HepG2 (cell line): ENCODE measurements around the gene CCDC117. TPM values are rescaled to one million over a fixed set of nuclear protein-coding genes. Genes with fewer than 3 reads are reported as not detected.

ENCODE experiments used
- IRX3 ChIP-seq: sonication (generic); formaldehyde crosslinking; IDR thresholded peaks from 2 replicates; pipeline ENCODE4 v1.8.1; 2023; ENCODE audit warnings: mild to moderate bottlenecking, low read depth, missing genetic modification reagents, borderline replicate concordance
- LCORL ChIP-seq, 2 experiments: fragments of 450-650 bp in 1 of 2; sonication (generic) in 1 of 2; formaldehyde crosslinking in 1 of 2; IDR thresholded peaks; 2 replicates each; pipeline versions ENCODE4 v1.5.0 to v1.6.1; 2017 to 2020; ENCODE audit warnings: antibody characterized with exemption in 1 of 2, missing genetic modification reagents in 1 of 2
- PPARG ChIP-seq: conservative IDR thresholded peaks from 2 replicates; pipeline ENCODE4 v1.6.1; 2016; ENCODE audit warnings: missing biosample characterization, missing genetic modification reagents
- XBP1 ChIP-seq: sonication (generic); formaldehyde crosslinking; IDR thresholded peaks from 2 replicates; pipeline ENCODE4 v1.5.0; 2020; ENCODE audit warnings: missing genetic modification reagents
- ZFP36L2 ChIP-seq: sonication (generic); formaldehyde crosslinking; IDR thresholded peaks from 2 replicates; pipeline ENCODE4 v1.4.0; 2020; ENCODE audit warnings: missing genetic modification reagents
- ZNF562 ChIP-seq: sonication (generic); formaldehyde crosslinking; IDR thresholded peaks from 2 replicates; pipeline ENCODE4 v1.8.0; 2022; ENCODE audit warnings: missing genetic modification reagents, borderline replicate concordance
- polyA plus RNA-seq, 8 experiments: library from polyadenylated mRNA; depleted of rRNA in 3 of 8; stranded (reverse) in 7 of 8; unstranded in 1 of 8; fragments of >200 nt; fragmentation: Illumina TruSeq in 4 of 8; extraction: Trizol in 4 of 8; gene quantifications; 2 replicates each; pipeline versions ENCODE4 v1.2.1 to v1.2.3, GENCODE V29; 2011 to 2016; ENCODE audit warnings: low read depth in 4 of 8, missing spikeins in 1 of 8, mixed read lengths in 1 of 8; ENCODE audit not compliant: insufficient read depth in 1 of 8
- total RNA-seq, 5 experiments: library from RNA; depleted of rRNA; stranded (reverse); fragments of >200 nt; fragmentation: Illumina TruSeq; extraction: Trizol; gene quantifications; 2 replicates each; pipeline ENCODE4 v1.2.3, GENCODE V29; 2016; ENCODE audit warnings: low read depth in 1 of 5
- TF ChIP-seq, protein P1 (sequence below): sonication (generic); formaldehyde crosslinking; IDR thresholded peaks from 2 replicates; pipeline ENCODE4 v1.4.0; 2020; ENCODE audit warnings: missing genetic modification reagents
- TF ChIP-seq, protein P2 (sequence below): sonication (generic); formaldehyde crosslinking; IDR thresholded peaks from 2 replicates; pipeline ENCODE4 v1.5.1; 2020; ENCODE audit warnings: mild to moderate bottlenecking, missing genetic modification reagents, borderline replicate concordance
- TF ChIP-seq, protein P3 (sequence below): sonication (generic); formaldehyde crosslinking; IDR thresholded peaks from 2 replicates; pipeline ENCODE4 v1.4.0; 2020; ENCODE audit warnings: mild to moderate bottlenecking, missing genetic modification reagents
- TF ChIP-seq, protein P4 (sequence below): sonication (generic); formaldehyde crosslinking; IDR thresholded peaks from 2 replicates; pipeline ENCODE4 v1.5.1; 2020; ENCODE audit warnings: mild to moderate bottlenecking, missing genetic modification reagents, borderline replicate concordance
- TF ChIP-seq, protein P5 (sequence below), 2 experiments: sonication (generic) in 1 of 2; formaldehyde crosslinking in 1 of 2; IDR thresholded peaks; 2 replicates each; pipeline versions ENCODE4 v1.4.0 to v1.6.1; 2018 to 2020; ENCODE audit warnings: missing genetic modification reagents in 2 of 2, borderline replicate concordance in 1 of 2, low read depth in 1 of 2, mild to moderate bottlenecking in 1 of 2, missing biosample characterization in 1 of 2

Gene CCDC117
- total and polyA plus RNA-seq, 2 of the 13 experiments (the other 11 are each of a cell fraction or from before 2014, with no cell fraction given), result 12.6 to 34.2 TPM

DNA sequence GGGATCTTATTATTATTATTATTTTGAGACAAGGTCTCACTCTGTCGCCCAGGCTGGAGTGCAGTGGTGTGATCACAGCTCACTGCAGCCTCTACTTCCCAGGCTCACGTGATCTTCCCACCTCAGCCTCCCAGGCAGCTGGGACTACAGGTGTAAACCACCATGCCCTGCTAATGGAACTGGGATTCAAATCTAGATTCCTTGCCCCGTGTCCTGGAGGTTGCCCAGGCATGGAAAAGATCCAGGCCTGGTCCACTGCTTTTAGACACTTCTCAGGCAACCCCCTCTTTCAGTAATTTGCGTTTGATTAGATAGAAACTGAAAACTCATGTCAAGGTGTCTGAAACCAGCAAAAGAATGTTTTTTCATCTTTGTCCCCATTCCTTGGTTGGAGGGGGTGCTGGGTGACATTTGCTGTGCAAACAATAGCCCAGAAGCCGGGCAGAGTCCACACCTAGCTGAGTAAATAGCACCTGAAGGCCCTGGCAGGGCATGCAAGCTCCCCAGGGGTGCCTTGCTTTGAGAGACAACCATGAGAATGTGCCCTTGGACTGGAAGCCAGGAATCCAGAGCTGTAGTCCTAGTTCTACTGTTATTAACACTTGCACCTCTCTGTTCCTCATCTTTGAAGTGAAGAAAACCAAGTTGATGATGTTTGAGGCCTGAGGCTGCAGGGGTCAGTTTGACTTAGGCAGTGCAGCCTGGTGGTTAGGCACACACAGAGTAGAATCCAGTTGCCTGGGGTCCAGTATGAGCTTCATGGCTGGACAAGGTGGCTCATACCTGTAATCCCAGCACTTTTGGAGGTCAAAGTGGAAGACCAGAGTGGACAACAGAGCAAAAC is 47.0 kb downstream of the CCDC117 start (continued):
- TF ChIP-seq, protein P1, sequence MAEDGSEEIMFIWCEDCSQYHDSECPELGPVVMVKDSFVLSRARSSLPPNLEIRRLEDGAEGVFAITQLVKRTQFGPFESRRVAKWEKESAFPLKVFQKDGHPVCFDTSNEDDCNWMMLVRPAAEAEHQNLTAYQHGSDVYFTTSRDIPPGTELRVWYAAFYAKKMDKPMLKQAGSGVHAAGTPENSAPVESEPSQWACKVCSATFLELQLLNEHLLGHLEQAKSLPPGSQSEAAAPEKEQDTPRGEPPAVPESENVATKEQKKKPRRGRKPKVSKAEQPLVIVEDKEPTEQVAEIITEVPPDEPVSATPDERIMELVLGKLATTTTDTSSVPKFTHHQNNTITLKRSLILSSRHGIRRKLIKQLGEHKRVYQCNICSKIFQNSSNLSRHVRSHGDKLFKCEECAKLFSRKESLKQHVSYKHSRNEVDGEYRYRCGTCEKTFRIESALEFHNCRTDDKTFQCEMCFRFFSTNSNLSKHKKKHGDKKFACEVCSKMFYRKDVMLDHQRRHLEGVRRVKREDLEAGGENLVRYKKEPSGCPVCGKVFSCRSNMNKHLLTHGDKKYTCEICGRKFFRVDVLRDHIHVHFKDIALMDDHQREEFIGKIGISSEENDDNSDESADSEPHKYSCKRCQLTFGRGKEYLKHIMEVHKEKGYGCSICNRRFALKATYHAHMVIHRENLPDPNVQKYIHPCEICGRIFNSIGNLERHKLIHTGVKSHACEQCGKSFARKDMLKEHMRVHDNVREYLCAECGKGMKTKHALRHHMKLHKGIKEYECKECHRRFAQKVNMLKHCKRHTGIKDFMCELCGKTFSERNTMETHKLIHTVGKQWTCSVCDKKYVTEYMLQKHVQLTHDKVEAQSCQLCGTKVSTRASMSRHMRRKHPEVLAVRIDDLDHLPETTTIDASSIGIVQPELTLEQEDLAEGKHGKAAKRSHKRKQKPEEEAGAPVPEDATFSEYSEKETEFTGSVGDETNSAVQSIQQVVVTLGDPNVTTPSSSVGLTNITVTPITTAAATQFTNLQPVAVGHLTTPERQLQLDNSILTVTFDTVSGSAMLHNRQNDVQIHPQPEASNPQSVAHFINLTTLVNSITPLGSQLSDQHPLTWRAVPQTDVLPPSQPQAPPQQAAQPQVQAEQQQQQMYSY (CRISPR knock-in tag), result peak; percentile 48; the same call in 1 of the 2 replicates
- TF ChIP-seq, protein P2, sequence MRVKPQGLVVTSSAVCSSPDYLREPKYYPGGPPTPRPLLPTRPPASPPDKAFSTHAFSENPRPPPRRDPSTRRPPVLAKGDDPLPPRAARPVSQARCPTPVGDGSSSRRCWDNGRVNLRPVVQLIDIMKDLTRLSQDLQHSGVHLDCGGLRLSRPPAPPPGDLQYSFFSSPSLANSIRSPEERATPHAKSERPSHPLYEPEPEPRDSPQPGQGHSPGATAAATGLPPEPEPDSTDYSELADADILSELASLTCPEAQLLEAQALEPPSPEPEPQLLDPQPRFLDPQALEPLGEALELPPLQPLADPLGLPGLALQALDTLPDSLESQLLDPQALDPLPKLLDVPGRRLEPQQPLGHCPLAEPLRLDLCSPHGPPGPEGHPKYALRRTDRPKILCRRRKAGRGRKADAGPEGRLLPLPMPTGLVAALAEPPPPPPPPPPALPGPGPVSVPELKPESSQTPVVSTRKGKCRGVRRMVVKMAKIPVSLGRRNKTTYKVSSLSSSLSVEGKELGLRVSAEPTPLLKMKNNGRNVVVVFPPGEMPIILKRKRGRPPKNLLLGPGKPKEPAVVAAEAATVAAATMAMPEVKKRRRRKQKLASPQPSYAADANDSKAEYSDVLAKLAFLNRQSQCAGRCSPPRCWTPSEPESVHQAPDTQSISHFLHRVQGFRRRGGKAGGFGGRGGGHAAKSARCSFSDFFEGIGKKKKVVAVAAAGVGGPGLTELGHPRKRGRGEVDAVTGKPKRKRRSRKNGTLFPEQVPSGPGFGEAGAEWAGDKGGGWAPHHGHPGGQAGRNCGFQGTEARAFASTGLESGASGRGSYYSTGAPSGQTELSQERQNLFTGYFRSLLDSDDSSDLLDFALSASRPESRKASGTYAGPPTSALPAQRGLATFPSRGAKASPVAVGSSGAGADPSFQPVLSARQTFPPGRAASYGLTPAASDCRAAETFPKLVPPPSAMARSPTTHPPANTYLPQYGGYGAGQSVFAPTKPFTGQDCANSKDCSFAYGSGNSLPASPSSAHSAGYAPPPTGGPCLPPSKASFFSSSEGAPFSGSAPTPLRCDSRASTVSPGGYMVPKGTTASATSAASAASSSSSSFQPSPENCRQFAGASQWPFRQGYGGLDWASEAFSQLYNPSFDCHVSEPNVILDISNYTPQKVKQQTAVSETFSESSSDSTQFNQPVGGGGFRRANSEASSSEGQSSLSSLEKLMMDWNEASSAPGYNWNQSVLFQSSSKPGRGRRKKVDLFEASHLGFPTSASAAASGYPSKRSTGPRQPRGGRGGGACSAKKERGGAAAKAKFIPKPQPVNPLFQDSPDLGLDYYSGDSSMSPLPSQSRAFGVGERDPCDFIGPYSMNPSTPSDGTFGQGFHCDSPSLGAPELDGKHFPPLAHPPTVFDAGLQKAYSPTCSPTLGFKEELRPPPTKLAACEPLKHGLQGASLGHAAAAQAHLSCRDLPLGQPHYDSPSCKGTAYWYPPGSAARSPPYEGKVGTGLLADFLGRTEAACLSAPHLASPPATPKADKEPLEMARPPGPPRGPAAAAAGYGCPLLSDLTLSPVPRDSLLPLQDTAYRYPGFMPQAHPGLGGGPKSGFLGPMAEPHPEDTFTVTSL, result peak; percentile 80
- TF ChIP-seq, protein P3, sequence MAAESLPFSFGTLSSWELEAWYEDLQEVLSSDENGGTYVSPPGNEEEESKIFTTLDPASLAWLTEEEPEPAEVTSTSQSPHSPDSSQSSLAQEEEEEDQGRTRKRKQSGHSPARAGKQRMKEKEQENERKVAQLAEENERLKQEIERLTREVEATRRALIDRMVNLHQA (CRISPR knock-in tag), result no peak
- no peak for TF ChIP-seq ZNF562
- TF ChIP-seq ZFP36L2 (CRISPR knock-in tag), result no peak
- TF ChIP-seq, protein P4, sequence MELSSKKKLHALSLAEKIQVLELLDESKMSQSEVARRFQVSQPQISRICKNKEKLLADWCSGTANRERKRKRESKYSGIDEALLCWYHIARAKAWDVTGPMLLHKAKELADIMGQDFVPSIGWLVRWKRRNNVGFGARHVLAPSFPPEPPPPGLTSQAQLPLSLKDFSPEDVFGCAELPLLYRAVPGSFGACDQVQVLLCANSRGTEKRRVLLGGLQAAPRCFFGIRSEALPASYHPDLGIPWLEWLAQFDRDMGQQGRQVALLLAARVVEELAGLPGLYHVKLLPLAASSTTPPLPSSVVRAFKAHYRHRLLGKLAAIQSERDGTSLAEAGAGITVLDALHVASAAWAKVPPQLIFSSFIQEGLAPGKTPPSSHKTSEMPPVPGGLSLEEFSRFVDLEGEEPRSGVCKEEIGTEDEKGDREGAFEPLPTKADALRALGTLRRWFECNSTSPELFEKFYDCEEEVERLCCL (CRISPR knock-in tag), result no peak
- TF ChIP-seq, protein P5, sequence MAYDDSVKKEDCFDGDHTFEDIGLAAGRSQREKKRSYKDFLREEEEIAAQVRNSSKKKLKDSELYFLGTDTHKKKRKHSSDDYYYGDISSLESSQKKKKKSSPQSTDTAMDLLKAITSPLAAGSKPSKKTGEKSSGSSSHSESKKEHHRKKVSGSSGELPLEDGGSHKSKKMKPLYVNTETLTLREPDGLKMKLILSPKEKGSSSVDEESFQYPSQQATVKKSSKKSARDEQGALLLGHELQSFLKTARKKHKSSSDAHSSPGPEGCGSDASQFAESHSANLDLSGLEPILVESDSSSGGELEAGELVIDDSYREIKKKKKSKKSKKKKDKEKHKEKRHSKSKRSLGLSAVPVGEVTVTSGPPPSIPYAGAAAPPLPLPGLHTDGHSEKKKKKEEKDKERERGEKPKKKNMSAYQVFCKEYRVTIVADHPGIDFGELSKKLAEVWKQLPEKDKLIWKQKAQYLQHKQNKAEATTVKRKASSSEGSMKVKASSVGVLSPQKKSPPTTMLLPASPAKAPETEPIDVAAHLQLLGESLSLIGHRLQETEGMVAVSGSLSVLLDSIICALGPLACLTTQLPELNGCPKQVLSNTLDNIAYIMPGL (CRISPR knock-in tag; IDR thresholded peaks at IDR 0.05; ENCODE audit: borderline replicate concordance in 1 of 2, low read depth in 1 of 2), result no peak
- no peak for TF ChIP-seq LCORL (IDR thresholded peaks at IDR 0.05)
- peak; percentile 68 for TF ChIP-seq LCORL (CRISPR knock-in tag; IDR thresholded peaks at IDR 0.05)
- TF ChIP-seq XBP1 (CRISPR knock-in tag), result no peak
- TF ChIP-seq PPARG (CRISPR knock-in tag), result peak; percentile 94
- no peak for TF ChIP-seq IRX3 (CRISPR knock-in tag)
